GM12878 (cell line): ENCODE measurements around the gene CDK2. TPM values are rescaled to one million over a fixed set of nuclear protein-coding genes. Genes with fewer than 3 reads are reported as not detected.

Experiments used
- EZH2 ChIP-seq: IDR thresholded peaks from 2 replicates; pipeline ENCODE4 v1.6.1; 2012; ENCODE audit warnings: low read depth, mild to moderate bottlenecking, control low read depth, inconsistent platforms, low read length, borderline replicate concordance; ENCODE audit not compliant: control insufficient read depth
- MTA2 ChIP-seq: fragments of 450-650 bp; IDR thresholded peaks from 2 replicates; pipeline ENCODE4 v1.6.1; 2016; ENCODE audit warnings: low read depth, mild to moderate bottlenecking, moderate library complexity
- NR2F1 ChIP-seq: fragments of 450-650 bp; conservative IDR thresholded peaks from 2 replicates; pipeline ENCODE4 v1.6.1; 2017; ENCODE audit warnings: mild to moderate bottlenecking
- POLR2AphosphoS5 ChIP-seq: IDR thresholded peaks from 2 replicates; pipeline ENCODE4 v1.6.1; 2011; ENCODE audit warnings: mild to moderate bottlenecking, low read length, inconsistent platforms
- POU2F2 ChIP-seq: IDR thresholded peaks from 3 replicates; pipeline ENCODE4 v1.6.1; 2011; ENCODE audit warnings: low read depth, mild to moderate bottlenecking, low read length, borderline replicate concordance
- polyA plus RNA-seq, 11 experiments: library from polyadenylated mRNA; depleted of rRNA in 4 of 11; unstranded in 6 of 11; stranded (reverse) in 5 of 11; fragments of >200 nt; fragmentation: Nextera tagmentation in 4 of 11; fragmentation: Illumina TruSeq in 1 of 11; extraction: Ambion mirVana in 4 of 11; extraction: Trizol in 1 of 11; gene quantifications; 1 replicate in 1 of 11; 2 replicates in 10 of 11; pipeline versions ENCODE4 v1.2.1 to v1.2.3, GENCODE V29; 2011 to 2016; ENCODE audit warnings: inconsistent platforms in 2 of 11, missing spikeins in 2 of 11, low read depth in 1 of 11
- total RNA-seq, 4 experiments: library from RNA; depleted of rRNA in 3 of 4; stranded (reverse); fragments of >200 nt in 3 of 4; fragmentation: Illumina TruSeq in 1 of 4; extraction: Trizol in 1 of 4; gene quantifications; 2 replicates each; pipeline versions ENCODE4 v1.2.1 to v1.2.3, GENCODE V29; 2013 to 2021
- TF ChIP-seq, protein P1 (sequence below): fragments of 450-650 bp; formaldehyde crosslinking; IDR thresholded peaks from 2 replicates; pipeline ENCODE4 v1.4.0; 2020; ENCODE audit warnings: mild to moderate bottlenecking, moderate library complexity
- TF ChIP-seq, protein P2 (sequence below): fragments of 450-650 bp; IDR thresholded peaks from 2 replicates; pipeline ENCODE4 v1.6.1; 2017; ENCODE audit warnings: low read depth, mild to moderate bottlenecking, moderate library complexity
- TF ChIP-seq, protein P3 (sequence below): fragments of 450-650 bp; conservative IDR thresholded peaks from 2 replicates; pipeline ENCODE4 v1.6.1; 2017; ENCODE audit warnings: mild to moderate bottlenecking, moderate library complexity

Gene CDK2
- total and polyA plus RNA-seq, 10 of the 15 experiments (the other 5 are each of a cell fraction or from before 2014, with no cell fraction given) = 13.1 to 138 (median 82.2) TPM

DNA sequence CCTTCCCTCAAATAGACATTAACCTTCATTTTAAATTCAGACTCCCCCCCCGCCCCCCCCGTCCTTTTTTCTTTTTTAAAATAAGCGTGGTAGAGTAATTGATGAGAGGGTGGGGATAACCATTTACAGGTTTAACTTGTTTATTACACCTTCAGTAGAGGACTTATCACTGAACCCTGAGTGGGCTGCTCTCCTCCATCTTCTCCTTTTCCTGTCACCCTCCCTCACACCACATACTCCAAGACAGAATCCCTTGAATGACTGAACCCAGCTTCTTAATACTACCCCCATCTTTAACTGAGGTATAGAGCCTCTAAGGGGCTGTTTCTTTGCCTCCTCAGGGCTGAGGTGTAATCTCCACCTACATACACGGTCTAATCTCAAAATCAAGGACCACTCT, 50.6 kb downstream of the CDK2 start (continued):
- TF ChIP-seq, protein P1, sequence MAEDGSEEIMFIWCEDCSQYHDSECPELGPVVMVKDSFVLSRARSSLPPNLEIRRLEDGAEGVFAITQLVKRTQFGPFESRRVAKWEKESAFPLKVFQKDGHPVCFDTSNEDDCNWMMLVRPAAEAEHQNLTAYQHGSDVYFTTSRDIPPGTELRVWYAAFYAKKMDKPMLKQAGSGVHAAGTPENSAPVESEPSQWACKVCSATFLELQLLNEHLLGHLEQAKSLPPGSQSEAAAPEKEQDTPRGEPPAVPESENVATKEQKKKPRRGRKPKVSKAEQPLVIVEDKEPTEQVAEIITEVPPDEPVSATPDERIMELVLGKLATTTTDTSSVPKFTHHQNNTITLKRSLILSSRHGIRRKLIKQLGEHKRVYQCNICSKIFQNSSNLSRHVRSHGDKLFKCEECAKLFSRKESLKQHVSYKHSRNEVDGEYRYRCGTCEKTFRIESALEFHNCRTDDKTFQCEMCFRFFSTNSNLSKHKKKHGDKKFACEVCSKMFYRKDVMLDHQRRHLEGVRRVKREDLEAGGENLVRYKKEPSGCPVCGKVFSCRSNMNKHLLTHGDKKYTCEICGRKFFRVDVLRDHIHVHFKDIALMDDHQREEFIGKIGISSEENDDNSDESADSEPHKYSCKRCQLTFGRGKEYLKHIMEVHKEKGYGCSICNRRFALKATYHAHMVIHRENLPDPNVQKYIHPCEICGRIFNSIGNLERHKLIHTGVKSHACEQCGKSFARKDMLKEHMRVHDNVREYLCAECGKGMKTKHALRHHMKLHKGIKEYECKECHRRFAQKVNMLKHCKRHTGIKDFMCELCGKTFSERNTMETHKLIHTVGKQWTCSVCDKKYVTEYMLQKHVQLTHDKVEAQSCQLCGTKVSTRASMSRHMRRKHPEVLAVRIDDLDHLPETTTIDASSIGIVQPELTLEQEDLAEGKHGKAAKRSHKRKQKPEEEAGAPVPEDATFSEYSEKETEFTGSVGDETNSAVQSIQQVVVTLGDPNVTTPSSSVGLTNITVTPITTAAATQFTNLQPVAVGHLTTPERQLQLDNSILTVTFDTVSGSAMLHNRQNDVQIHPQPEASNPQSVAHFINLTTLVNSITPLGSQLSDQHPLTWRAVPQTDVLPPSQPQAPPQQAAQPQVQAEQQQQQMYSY (CRISPR knock-in tag) = no peak
- TF ChIP-seq POLR2AphosphoS5 (no peak), MTA2 (no peak), NR2F1 (no peak), EZH2 (no peak), POU2F2 (no peak)
- TF ChIP-seq, protein P2, sequence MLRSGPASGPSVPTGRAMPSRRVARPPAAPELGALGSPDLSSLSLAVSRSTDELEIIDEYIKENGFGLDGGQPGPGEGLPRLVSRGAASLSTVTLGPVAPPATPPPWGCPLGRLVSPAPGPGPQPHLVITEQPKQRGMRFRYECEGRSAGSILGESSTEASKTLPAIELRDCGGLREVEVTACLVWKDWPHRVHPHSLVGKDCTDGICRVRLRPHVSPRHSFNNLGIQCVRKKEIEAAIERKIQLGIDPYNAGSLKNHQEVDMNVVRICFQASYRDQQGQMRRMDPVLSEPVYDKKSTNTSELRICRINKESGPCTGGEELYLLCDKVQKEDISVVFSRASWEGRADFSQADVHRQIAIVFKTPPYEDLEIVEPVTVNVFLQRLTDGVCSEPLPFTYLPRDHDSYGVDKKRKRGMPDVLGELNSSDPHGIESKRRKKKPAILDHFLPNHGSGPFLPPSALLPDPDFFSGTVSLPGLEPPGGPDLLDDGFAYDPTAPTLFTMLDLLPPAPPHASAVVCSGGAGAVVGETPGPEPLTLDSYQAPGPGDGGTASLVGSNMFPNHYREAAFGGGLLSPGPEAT = no peak
- TF ChIP-seq, protein P3, sequence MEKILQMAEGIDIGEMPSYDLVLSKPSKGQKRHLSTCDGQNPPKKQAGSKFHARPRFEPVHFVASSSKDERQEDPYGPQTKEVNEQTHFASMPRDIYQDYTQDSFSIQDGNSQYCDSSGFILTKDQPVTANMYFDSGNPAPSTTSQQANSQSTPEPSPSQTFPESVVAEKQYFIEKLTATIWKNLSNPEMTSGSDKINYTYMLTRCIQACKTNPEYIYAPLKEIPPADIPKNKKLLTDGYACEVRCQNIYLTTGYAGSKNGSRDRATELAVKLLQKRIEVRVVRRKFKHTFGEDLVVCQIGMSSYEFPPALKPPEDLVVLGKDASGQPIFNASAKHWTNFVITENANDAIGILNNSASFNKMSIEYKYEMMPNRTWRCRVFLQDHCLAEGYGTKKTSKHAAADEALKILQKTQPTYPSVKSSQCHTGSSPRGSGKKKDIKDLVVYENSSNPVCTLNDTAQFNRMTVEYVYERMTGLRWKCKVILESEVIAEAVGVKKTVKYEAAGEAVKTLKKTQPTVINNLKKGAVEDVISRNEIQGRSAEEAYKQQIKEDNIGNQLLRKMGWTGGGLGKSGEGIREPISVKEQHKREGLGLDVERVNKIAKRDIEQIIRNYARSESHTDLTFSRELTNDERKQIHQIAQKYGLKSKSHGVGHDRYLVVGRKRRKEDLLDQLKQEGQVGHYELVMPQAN = no peak
